GM21515 (cell line): ENCODE data around the gene NBDY.
"Not testable (repeated sequence)": the region's sequence is repeated elsewhere in the genome, so short reads cannot be mapped to it uniquely, and the experiment has no call there.

Source experiments
- ATAC-seq: cut with Tn5 transposase; IDR thresholded peaks from one replicate; pipeline ENCODE4 v1.9.1; 2021; ENCODE audit not compliant: unreplicated experiment

The NBDY gene

DNA sequence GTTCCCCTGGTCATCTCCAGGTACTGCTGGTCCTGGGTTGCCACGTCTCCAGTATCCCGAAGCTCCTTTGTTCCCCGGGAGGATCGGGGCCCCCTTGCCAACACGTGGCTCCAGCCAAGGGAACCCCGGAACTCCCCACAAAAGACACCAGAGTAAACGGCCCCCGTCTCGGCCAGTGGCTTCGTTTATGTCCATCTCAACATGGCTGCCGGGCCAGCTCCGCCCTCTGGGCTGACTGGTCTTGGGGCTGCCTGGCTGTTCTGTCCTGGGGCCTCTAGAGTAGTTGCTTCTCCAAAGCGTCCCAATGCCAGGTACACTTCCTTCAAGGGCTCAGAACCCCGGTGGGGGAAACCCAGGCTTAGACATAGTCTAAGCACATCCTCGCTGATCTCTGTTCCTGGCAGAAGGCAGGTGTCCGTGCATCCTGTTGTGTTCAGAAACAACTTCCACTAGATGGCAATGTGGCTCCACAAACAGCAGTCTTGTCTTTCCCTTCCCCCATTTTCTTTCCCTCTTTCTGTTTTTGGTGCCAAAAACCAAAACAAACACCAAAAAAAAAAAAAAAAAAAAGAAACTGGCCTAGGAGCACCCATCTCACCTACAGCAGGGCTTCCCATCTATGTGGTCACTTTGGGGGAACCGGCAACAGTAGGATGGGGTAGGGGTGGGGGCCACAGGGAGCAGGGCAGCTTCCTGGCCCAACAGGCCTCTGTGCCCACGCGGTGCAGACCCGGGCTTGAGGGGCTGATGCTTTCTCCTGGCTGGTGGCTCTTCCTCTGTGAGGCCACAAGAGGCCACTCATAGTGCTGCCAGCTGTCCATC lies 35.3 kb downstream of the NBDY start:
- peak; percentile 79 for ATAC-seq

DNA sequence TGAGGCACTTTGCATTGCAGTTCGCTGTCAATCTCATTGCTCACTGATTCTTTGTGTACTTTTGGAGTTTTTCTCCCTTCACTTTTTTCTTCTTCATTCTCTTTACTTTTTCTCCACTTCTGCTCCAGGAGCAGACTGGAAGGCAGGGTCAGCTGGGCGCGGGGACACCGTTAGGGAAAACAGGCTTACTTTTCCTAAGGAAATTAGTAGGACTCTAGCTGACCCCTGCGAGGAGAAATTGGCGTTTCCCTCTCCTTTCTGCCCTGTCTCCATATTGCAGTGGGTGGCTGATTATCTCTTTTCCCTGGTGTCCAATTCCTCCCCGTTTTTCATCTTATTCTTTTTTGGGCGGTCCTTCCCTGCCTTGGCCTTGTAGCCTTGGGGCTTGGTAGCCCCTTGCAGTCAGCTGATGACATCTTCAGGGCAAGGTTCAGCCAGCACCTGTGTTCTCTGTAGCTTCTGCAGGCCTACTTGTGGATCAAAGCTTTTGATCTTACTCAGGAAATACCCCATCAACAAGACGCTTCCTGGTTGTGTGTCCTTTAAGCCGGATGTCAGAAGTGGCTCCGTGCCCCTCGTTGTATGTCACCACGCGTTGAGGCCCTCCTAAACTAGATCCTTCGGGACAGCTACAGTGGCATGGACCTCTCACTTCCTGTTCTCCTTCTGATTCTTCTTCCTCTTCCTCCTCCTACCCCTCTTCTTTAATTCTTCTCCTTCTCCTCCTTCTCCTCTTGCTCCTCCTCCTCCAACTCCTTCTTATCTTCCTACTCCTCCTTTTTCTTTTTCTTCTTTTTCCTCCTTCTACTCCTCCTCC lies 36.1 kb downstream of the NBDY start:
- ATAC-seq = no peak

DNA sequence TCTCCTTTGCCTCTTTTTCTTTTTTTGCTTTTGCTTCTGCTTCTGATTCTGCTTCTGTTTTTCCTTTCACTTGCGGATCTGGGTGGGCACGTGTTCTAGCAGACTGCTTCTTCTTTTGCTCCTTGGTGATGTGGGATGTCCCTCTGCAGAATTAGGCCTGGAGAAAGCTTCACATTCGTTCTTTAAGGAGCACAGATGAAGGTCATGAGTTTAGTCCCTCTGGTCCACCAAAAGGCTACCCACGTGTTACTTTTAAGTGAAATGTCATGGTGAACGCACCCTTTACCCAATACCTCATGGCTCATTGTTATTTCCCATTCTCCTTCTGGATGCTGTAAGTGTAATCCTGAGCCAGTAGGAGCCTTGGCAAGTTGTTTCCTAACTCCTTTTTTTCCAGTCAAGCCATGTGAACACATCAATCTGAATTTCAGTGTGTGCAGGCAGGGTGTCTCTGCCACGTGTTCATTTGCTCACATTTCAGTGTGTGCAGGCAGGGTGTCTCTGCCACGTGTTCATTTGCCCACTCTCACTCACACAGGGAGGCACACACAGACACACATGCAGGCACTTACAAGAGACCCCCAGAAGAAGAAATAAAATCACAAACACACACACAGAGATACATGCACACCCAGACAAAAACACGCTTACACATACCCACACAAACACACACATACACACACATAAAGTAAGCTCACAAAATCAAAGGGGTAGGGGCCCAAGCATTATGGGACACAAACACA lies 36.9 kb downstream of the NBDY start:
- ATAC-seq = no peak

DNA sequence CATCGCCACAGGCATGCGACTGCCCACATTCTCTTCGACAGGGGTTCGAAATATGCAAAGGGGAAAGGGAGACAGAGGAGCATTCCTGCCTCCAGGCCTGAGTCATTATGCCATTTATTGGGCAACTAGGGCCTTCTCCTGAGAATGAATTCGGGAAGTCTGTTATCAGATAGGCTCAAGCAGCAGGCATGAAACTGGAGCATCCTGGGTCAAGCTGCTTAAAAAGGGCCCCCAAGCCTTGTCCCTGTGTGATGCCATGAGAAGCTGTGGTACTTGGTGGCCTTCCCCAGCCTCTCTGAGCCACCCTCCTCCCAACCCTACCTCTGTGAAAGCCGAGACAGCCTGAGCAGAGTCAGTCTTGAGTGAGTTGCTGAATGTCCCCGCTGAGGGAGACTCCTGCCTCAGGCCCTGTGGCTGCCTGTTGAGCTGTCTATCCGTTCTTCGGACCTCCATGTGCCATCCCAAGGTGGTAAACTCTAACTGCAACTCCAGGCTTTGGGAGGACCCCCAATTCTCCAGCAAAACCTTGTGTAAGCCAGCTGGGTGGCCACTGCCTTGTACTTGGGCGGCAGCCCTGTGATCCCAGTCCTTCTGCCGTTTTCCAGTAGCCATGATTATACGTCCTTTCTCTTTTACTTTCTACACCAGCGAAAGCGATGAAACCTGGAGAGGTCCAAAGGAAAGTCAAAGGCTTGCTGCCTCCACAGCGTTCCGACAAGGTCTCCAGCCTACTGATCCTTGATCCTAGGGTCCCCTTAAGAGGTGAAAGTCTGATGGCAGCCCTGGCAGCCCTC lies 37.7 kb downstream of the NBDY start:
- no peak for ATAC-seq

DNA sequence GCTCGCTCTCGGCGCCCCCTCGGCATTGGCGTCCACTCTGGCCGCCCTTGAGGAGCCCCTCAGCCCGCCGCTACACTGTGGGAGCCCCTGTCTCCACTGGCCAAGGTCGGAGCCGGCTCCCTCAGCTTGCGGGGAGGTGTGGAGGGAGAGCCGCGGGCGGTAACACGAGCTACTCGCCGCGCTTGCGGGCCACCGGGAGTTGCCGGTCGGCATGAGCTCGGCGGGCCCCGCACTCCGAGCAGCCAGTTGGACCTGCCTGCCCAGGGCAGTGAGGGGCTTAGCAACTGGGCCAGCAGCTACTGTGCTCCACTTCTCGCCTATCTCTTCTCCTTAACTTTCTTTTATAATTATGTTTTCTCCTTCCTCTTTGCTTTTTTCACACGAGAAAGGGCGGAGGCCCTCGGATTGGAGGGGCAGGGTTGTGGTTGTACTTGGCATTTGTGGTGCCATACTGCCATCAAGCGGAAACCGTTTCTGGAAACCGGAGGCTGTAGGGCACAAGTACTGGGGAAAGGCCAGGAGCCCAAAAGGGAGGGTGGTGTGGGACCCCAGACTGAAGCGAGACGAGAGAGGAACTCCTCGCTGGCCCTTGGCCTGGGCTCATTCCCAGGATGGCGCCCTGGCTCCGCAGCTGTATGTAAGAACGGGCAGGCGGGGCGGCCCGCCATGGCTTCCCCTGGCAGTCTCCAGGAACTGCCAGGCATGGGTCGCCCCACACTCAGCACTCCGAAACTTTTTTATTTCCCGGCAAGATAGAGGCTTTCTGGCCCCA lies 38.5 kb downstream of the NBDY start:
- ATAC-seq = not testable (repeated sequence)

DNA sequence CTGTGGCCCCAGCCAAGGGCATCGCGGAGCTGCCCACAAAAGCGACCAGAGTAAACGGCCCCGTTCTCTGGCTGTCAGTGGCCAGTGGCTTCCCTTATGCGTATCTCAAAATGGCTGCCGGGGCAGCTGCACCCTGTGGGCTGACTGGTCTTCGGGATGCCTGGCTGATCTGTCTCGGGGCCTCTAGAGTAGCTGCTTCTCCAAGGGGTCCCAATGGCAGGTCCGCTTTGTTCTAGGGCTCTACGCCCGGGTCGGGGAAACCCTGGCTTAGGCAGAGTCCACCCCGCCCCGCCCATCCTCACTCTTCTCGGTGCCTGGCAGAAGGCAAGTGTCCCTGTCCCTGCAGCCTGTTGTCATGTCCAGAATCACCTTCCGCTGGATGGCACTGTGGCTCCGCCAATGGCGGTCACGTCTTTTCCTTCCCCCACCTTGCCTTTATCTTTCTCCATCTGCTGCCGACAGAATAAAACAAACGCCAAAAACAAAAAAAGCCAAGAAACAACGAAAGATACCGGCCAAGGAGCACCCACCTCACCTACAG lies 39.1 kb downstream of the NBDY start:
- not testable (repeated sequence) for ATAC-seq

DNA sequence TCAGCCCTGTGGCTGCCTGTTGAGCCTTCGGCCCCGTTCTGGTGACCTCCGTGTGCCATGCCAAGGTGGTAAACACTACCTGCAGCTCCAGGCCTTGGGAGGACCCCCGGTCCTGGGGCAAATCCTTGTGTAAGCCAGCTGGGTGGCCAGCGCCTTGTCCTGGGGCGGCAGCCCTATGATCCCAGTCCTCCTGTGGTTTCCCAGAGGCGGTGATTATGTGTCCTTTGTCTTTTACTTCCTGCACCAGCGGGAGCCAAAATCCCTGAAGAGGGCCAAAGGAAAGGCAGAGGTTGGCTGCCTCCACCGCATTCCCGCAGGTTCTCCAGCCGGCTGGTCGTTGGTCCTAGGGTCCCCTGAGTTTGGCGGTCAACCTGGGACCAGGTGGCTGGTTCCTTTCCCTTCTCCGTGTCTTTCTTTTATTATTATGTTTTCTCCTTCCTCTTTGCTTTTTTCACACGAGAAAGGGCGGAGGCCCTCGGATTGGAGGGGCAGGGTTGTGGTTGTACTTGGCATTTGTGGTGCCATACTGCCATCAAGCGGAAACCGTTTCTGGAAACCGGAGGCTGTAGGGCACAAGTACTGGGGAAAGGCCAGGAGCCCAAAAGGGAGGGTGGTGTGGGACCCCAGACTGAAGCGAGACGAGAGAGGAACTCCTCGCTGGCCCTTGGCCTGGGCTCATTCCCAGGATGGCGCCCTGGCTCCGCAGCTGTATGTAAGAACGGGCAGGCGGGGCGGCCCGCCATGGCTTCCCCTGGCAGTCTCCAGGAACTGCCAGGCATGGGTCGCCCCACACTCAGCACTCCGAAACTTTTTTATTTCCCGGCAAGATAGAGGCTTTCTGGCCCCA lies 43.9 kb downstream of the NBDY start:
- not testable (repeated sequence) for ATAC-seq

DNA sequence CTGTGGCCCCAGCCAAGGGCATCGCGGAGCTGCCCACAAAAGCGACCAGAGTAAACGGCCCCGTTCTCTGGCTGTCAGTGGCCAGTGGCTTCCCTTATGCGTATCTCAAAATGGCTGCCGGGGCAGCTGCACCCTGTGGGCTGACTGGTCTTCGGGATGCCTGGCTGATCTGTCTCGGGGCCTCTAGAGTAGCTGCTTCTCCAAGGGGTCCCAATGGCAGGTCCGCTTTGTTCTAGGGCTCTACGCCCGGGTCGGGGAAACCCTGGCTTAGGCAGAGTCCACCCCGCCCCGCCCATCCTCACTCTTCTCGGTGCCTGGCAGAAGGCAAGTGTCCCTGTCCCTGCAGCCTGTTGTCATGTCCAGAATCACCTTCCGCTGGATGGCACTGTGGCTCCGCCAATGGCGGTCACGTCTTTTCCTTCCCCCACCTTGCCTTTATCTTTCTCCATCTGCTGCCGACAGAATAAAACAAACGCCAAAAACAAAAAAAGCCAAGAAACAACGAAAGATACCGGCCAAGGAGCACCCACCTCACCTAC lies 44.5 kb downstream of the NBDY start:
- not testable (repeated sequence) for ATAC-seq

DNA sequence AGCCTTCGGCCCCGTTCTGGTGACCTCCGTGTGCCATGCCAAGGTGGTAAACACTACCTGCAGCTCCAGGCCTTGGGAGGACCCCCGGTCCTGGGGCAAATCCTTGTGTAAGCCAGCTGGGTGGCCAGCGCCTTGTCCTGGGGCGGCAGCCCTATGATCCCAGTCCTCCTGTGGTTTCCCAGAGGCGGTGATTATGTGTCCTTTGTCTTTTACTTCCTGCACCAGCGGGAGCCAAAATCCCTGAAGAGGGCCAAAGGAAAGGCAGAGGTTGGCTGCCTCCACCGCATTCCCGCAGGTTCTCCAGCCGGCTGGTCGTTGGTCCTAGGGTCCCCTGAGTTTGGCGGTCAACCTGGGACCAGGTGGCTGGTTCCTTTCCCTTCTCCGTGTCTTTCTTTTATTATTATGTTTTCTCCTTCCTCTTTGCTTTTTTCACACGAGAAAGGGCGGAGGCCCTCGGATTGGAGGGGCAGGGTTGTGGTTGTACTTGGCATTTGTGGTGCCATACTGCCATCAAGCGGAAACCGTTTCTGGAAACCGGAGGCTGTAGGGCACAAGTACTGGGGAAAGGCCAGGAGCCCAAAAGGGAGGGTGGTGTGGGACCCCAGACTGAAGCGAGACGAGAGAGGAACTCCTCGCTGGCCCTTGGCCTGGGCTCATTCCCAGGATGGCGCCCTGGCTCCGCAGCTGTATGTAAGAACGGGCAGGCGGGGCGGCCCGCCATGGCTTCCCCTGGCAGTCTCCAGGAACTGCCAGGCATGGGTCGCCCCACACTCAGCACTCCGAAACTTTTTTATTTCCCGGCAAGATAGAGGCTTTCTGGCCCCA lies 49.3 kb downstream of the NBDY start:
- ATAC-seq = not testable (repeated sequence)

DNA sequence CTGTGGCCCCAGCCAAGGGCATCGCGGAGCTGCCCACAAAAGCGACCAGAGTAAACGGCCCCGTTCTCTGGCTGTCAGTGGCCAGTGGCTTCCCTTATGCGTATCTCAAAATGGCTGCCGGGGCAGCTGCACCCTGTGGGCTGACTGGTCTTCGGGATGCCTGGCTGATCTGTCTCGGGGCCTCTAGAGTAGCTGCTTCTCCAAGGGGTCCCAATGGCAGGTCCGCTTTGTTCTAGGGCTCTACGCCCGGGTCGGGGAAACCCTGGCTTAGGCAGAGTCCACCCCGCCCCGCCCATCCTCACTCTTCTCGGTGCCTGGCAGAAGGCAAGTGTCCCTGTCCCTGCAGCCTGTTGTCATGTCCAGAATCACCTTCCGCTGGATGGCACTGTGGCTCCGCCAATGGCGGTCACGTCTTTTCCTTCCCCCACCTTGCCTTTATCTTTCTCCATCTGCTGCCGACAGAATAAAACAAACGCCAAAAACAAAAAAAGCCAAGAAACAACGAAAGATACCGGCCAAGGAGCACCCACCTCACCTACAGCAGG lies 50.0 kb downstream of the NBDY start:
- not testable (repeated sequence) for ATAC-seq

DNA sequence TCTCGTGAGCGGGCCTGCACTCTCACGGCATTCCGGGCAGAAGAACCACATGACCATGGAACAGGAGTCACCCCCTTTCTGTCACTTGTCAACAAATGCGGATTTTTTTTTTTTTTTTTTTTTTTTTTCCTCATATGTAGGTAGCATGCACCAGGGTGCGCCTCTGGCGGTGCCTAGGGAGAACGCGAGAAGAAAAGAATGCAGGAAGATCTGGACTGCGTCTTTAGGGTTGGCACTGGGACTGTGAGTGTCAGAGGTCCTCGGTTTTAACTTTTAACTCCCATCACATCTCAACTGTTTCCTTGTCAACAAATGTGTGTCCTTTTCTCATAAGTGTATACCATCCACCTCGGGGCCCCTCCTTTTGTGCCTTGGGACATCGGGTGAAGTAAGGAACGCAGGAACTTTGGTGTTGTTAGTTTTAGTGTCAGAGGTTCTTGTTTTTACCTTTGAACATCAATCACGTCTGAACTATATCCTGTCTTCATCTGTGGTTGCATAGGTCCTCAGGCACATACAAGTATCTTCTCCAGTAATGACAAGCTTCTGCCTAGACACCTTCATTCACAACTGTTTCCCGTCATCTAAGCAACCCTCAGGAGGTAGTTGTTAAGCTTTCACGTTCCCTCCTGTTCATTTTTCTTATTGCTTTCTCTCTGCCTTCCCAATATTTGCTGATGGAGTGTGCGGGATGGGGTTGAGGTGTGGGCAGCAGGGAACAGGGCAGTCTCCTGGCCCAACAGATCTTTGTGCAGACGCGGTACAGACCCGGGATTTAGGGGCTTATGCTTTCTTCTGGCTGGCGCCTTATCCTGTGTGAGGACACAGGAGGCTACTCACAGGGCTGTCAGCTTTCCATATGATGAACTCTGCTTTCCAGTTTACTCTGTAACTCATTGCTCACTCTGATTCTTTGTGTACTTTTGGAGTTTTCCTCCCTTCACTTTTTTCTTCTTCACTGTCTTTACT lies 51.9 kb downstream of the NBDY start:
- ATAC-seq = not testable (repeated sequence)

DNA sequence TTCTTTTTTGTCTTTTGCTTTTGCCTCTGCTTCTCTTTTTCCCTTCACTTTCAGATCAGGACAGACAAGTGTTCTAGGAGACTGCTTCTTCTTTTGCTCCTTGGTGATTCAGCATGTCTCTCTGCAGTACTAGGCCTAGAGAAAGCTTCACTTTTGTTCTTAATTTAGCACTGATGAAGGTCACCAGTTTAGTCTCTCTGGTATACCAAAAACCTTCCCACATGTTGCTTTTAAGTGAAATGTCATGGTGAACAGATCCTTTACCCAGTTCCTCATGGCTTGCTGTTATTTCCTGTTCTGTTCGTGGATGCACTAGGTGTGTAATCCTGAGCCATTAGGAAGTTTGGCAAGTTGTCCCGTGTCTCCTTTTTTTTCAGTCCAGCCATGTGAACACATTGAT lies 53.3 kb downstream of the NBDY start:
- no peak for ATAC-seq

DNA sequence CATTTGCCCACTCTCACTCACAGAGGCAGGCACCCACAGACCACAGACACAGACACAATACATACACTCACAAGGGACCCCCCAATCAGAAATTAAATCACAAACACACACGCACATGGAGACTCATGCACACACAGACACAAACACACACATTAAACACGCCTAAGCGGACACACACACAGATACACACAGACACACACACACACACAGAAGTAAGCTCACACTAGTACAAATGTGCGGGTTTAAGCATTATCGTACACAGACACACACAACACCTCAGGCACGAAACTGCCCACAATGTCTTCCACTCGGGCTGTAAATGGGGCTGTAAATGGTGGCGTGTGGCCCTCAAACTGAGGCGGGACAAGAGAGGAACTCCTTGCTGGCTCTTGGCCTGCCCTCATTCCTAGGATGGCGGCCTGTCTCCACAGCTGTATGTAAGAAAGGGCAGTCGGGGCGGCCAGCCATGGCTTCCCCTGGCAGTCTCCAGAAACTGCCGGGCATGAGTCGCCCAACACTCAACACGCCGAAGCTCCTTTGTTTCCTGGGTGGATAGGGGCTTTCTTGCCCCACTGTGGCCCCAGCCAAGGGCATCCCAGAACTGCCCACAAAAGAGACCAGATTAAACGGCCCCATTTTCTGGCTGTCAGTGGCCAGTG lies 53.9 kb downstream of the NBDY start:
- no peak for ATAC-seq

DNA sequence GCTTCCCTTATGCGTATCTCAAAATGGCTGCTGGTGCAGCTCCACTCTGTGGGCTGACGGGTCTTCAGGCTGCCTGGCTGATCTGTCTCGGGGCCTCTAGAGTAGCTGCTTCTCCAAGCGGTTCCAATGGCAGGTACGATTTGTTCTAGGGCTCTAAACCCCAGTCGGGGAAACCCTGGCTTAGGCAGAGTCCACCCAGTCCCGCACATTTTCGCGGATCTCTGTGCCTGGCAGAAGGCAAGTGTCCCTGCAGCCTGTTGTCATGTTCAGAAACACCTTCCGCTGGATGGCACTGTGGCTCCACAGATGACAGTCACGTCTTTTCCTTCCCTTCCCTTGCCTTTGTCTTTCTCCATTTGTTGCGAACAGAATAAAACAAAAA lies 54.4 kb downstream of the NBDY start:
- ATAC-seq = no peak

DNA sequence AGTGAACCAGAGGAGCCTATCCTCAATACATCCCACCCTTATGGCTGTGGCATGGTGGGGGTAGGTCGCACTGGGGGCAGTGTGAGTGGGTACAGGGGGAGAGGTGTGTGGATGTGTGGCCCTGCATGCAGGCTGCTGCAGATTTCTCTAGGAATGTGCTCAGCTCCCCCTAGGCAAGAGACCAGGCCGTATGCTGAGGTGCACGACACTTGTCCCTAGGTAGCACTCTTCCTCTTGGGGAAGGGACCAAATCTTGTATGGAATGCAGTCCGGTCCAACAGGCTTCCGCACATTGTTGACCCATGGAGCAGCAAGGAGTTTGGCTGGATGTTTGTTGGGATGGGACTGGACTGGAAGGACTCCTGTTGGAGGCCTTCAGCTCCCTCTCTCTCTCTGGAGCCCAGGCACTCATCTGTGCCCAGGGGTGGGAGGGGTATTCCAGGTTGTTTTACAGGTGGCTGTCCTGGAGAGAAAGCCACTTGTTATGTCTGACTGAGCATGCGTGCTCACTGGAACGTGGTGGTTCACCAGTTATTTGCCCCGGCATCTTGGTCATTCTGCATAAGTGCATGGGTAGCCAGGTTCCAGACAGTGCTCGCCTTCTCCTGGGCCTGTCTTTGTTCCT lies 55.1 kb downstream of the NBDY start:
- ATAC-seq = no peak
